Activated naive CD4-positive, alpha-beta T cell treated with anti-CD3 and anti-CD28 coated beads for 36 hours (primary cell): ENCODE measurements around the gene CGN. TPM values are rescaled to one million over a fixed set of nuclear protein-coding genes. Genes with fewer than 3 reads are reported as not detected.

Experiments
- CTCF ChIA-PET: fragments of 350-600 bp; sonication (Branson Sonifier 250); formaldehyde crosslinking; loops from one replicate; lab custom pipeline; 2021; ENCODE audit warnings: antibody characterized with exemption; lab: Charles Lee
- DNase-seq: peaks from one replicate; pipeline ENCODE4 v3.0.0-alpha.2; 2020
- H3K27ac Mint-ChIP-seq: one replicate; pipeline ENCODE4 v1.8.0; 2021; ENCODE audit warnings: mild to moderate bottlenecking, mixed read lengths
- H3K27me3 Mint-ChIP-seq: one replicate; pipeline ENCODE4 v1.8.0; 2021; ENCODE audit warnings: low read depth, mixed read lengths
- H3K36me3 Mint-ChIP-seq: one replicate; pipeline ENCODE4 v1.8.0; 2021; ENCODE audit warnings: low read depth, mixed read lengths
- H3K4me1 Mint-ChIP-seq: one replicate; pipeline ENCODE4 v1.8.0; 2021; ENCODE audit warnings: low read depth, mixed read lengths
- H3K4me3 Mint-ChIP-seq: one replicate; pipeline ENCODE4 v1.8.0; 2021; ENCODE audit warnings: mild to moderate bottlenecking, moderate library complexity, mixed read lengths
- H3K9me3 Mint-ChIP-seq: one replicate; pipeline ENCODE4 v1.8.0; 2021; ENCODE audit warnings: mixed read lengths
- intact Hi-C: fragments of 100-400 bp; cut with micrococcal nuclease; formaldehyde crosslinking; loops from one replicate; pipeline ENCODE4 v1.15.1; 2023
- total RNA-seq, 2 experiments: library from RNA; stranded (reverse); gene quantifications; one replicate each; pipeline ENCODE4 v1.2.3, GENCODE V29; 2021

Gene CGN
- total RNA-seq, 2 experiments from 2014 or later, result 0.62 to 1.5 TPM

- no peak for DNase-seq
- no peaks in the 10 kb centered on the region for H3K36me3 Mint-ChIP-seq
- peak overlapping the region; percentile 84 for H3K4me3 Mint-ChIP-seq
- intact Hi-C loops, result loop anchor here (2.0 to 5.0 kb wide), 4 partner anchors 30 to 181 kb away; partner anchors contain the start of genes CGN and RIIAD1
- no peak overlapping the region for H3K27ac Mint-ChIP-seq
- peaks cover 3% of the 10 kb centered on the region for H3K27me3 Mint-ChIP-seq
- CTCF ChIA-PET, result interaction anchor here (0.6 to 1.9 kb wide), 4 partner anchors 9 to 295 kb away, joined by 3 to 6 read pairs (median 4); no protein-coding TSS in a partner anchor
- peaks cover 14% of the 10 kb centered on the region for H3K4me1 Mint-ChIP-seq
- no peaks in the 10 kb centered on the region for H3K9me3 Mint-ChIP-seq
Observed at GRCh38 chr1:151540982-151541377, 29.8 kb downstream of the CGN start.

DNA sequence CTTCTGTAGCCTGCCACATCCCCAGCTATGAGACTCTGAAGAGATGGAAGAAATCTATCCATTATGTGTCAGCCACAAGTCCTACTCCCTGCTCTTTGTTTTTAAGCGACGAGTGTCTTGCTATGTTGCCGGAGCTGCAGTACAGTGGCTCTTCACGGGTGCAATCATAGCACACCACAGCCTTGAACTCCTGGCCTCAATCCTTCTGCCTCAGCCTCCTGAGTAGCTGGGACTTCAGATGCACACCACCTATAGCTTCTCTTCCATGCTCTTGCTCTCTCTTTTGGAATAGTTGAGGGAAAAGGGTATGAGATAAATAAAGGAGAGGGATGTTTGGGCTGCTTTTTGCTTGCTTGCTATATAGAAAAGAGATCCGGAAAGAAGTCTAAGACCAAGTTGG, 30.6 kb downstream of the CGN start:
- intact Hi-C loops, result loop anchor here (2.0 to 5.0 kb wide), 4 partner anchors 31 to 181 kb away; partner anchors contain the start of genes CGN and RIIAD1
- no peaks in the 10 kb centered on the region for H3K36me3 Mint-ChIP-seq
- CTCF ChIA-PET, result interaction anchor here (0.6 to 1.9 kb wide), 5 partner anchors 10 to 295 kb away, joined by 3 to 6 read pairs (median 3); no protein-coding TSS in a partner anchor

GRCh38 chr1:151542710-151543129, 31.5 kb downstream of the CGN start:
- no peak overlapping the region for H3K4me3 Mint-ChIP-seq
- peaks cover 3% of the 10 kb centered on the region for H3K27me3 Mint-ChIP-seq
- H3K36me3 Mint-ChIP-seq, result no peaks in the 10 kb centered on the region
- no peak for DNase-seq
- H3K27ac Mint-ChIP-seq, result no peak overlapping the region
- intact Hi-C loops, result loop anchor here (5.0 kb wide), 2 partner anchors 100 to 180 kb away; partner anchors contain the start of gene RIIAD1
- CTCF ChIA-PET, result no interaction called here
- peaks cover 20% of the 10 kb centered on the region for H3K4me1 Mint-ChIP-seq
- H3K9me3 Mint-ChIP-seq, result no peaks in the 10 kb centered on the region

More for the DNA sequence above, 30.6 kb downstream of the CGN start:
- peaks cover 3% of the 10 kb centered on the region for H3K27me3 Mint-ChIP-seq
- H3K4me3 Mint-ChIP-seq, result no peak overlapping the region
- no peak for DNase-seq
- H3K9me3 Mint-ChIP-seq, result no peaks in the 10 kb centered on the region
- H3K27ac Mint-ChIP-seq, result no peak overlapping the region
- peaks cover 14% of the 10 kb centered on the region for H3K4me1 Mint-ChIP-seq

GRCh38 chr1:151545542-151545941, 34.4 kb downstream of the CGN start:
- no peak overlapping the region for H3K4me3 Mint-ChIP-seq
- H3K27ac Mint-ChIP-seq, result no peak overlapping the region
- peaks cover 15% of the 10 kb centered on the region for H3K4me1 Mint-ChIP-seq
- intact Hi-C loops, result no loop called here
- H3K9me3 Mint-ChIP-seq, result no peaks in the 10 kb centered on the region
- H3K36me3 Mint-ChIP-seq, result no peaks in the 10 kb centered on the region
- CTCF ChIA-PET, result no interaction called here
- peaks cover 3% of the 10 kb centered on the region for H3K27me3 Mint-ChIP-seq
- no peak for DNase-seq

- intact Hi-C loops, result no loop called here
Observed at GRCh38 chr1:151546011-151546925, 35.1 kb downstream of the CGN start.

DNA sequence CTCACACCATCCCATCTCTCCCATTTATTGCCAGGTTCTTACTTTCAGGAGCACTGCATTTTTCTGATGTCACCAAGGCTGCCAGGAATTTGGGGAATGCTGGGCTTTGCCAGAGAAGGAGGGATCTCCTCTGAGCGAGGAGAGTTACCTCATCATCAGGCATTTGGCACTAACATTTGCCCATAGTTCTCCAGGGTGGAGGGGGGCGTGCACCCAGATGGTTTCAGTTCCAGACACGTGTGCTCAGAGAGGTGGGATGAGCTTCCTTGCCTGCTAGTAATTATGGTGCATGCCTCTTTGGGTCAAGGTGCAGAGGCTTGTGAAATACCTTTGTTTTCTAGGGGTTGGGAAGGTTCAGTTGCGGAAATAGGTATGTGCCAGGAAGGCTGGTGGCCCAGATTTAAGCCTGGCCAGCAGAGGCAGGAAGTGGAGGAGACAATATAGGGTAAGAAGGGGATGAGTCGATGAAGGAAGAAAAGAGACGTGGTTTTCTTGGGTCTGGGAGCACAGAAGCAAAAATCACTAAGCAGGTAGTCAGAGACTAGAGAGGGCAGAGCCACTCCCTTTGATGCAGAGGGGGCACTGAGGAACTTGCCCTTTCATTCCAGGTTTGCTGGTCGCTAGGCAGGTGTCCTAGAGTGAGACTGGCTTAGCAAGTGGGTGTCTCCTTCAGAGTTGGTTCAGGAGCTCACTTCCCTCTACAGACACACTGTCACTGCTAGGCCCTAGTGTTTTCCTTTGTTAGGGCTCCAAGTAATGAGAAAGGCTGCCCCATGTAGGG, 36.1 kb downstream of the CGN start:
- no peaks in the 10 kb centered on the region for H3K36me3 Mint-ChIP-seq
- peaks cover 6% of the 10 kb centered on the region for H3K4me1 Mint-ChIP-seq
- CTCF ChIA-PET, result no interaction called here
- no peaks in the 10 kb centered on the region for H3K27me3 Mint-ChIP-seq
- no peak overlapping the region for H3K27ac Mint-ChIP-seq
- no peak for DNase-seq
- no peaks in the 10 kb centered on the region for H3K9me3 Mint-ChIP-seq
- H3K4me3 Mint-ChIP-seq, result no peak overlapping the region
- intact Hi-C loops, result no loop called here

More at GRCh38 chr1:151546011-151546925, 35.1 kb downstream of the CGN start:
- CTCF ChIA-PET, result no interaction called here
- no peak overlapping the region for H3K4me3 Mint-ChIP-seq
- H3K4me1 Mint-ChIP-seq, result peaks cover 9% of the 10 kb centered on the region
- no peak overlapping the region for H3K27ac Mint-ChIP-seq
- H3K36me3 Mint-ChIP-seq, result no peaks in the 10 kb centered on the region
- no peaks in the 10 kb centered on the region for H3K9me3 Mint-ChIP-seq
- H3K27me3 Mint-ChIP-seq, result peaks cover 3% of the 10 kb centered on the region
- DNase-seq, result no peak

DNA sequence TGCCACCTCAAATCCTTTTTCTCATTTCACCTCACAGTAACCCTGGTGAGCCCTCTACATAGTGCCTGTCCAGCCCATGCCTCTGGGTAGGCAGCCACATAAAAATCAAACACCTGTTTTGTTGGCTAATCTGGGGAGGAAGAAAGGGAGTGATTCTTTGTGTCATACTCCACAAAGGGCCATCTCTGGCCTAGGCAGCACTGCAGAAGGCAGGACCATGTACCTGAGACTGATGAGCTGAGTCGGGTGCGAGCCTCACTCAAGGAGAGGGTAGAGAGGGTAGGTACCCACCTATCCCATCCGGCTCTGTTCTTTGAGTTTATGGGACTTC, 36.7 kb downstream of the CGN start:
- CTCF ChIA-PET, result no interaction called here
- H3K4me3 Mint-ChIP-seq, result no peak overlapping the region
- intact Hi-C loops, result no loop called here
- DNase-seq, result no peak
- no peaks in the 10 kb centered on the region for H3K27me3 Mint-ChIP-seq
- peaks cover 6% of the 10 kb centered on the region for H3K4me1 Mint-ChIP-seq
- no peaks in the 10 kb centered on the region for H3K36me3 Mint-ChIP-seq
- H3K9me3 Mint-ChIP-seq, result no peaks in the 10 kb centered on the region
- no peak overlapping the region for H3K27ac Mint-ChIP-seq

GRCh38 chr1:151549199-151549598, 38.0 kb downstream of the CGN start:
- no peak overlapping the region for H3K27ac Mint-ChIP-seq
- H3K4me3 Mint-ChIP-seq, result no peak overlapping the region
- intact Hi-C loops, result no loop called here
- H3K4me1 Mint-ChIP-seq, result peaks cover 6% of the 10 kb centered on the region
- CTCF ChIA-PET, result no interaction called here
- H3K36me3 Mint-ChIP-seq, result no peaks in the 10 kb centered on the region
- H3K27me3 Mint-ChIP-seq, result no peaks in the 10 kb centered on the region
- H3K9me3 Mint-ChIP-seq, result no peaks in the 10 kb centered on the region
- no peak for DNase-seq

GRCh38 chr1:151553659-151554058, 42.5 kb downstream of the CGN start:
- Mint-ChIP-seq H3K9me3 (no peaks in the 10 kb centered on the region), H3K4me3 (no peak overlapping the region), H3K27ac (no peak overlapping the region), H3K4me1 (no peaks in the 10 kb centered on the region), H3K36me3 (no peaks in the 10 kb centered on the region), H3K27me3 (no peaks in the 10 kb centered on the region)
- intact Hi-C loops, result no loop called here
- CTCF ChIA-PET, result no interaction called here
- DNase-seq, result no peak

GRCh38 chr1:151556052-151556451, 44.9 kb downstream of the CGN start:
- CTCF ChIA-PET, result interaction anchor here (0.6 to 1.0 kb wide), 2 partner anchors 22 to 232 kb away, joined by 3 to 5 read pairs; no protein-coding TSS in a partner anchor
- H3K27ac Mint-ChIP-seq, result no peak overlapping the region

GRCh38 chr1:151562661-151563060, 51.5 kb downstream of the CGN start:
- Mint-ChIP-seq H3K4me1 (no peaks in the 10 kb centered on the region), H3K9me3 (no peaks in the 10 kb centered on the region), H3K27ac (no peak overlapping the region), H3K27me3 (no peaks in the 10 kb centered on the region), H3K36me3 (no peaks in the 10 kb centered on the region), H3K4me3 (no peak overlapping the region)
- intact Hi-C loops, result no loop called here
- CTCF ChIA-PET, result interaction anchor here (0.6 to 1.5 kb wide), 3 partner anchors 29 to 528 kb away, joined by 3 to 5 read pairs (median 3); no protein-coding TSS in a partner anchor
- no peak for DNase-seq

More at GRCh38 chr1:151556052-151556451, 44.9 kb downstream of the CGN start:
- Mint-ChIP-seq H3K4me3 (no peak overlapping the region), H3K4me1 (no peaks in the 10 kb centered on the region), H3K36me3 (no peaks in the 10 kb centered on the region), H3K27me3 (no peaks in the 10 kb centered on the region), H3K9me3 (no peaks in the 10 kb centered on the region)
- DNase-seq, result no peak
- intact Hi-C loops, result no loop called here

DNA sequence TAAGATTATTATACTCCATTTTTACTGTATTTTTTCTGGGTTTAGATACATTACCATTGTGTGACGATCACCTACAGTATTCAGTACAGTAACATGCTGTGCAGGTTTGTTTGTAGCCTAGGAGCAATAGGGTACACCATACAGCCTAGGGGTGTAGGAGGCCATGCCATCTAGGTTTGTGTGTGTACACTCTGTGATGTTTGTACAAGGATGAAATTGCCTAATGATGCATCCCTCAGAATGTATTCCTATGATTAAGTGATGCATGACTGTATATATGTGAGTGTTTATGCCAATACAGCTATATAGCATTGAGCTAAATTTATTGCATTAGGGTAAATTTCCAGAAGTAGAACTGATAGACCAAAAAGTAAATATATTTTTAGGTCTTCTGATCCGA, 52.2 kb downstream of the CGN start:
- Mint-ChIP-seq H3K27ac (no peak overlapping the region), H3K27me3 (no peaks in the 10 kb centered on the region), H3K4me3 (no peak overlapping the region), H3K4me1 (no peaks in the 10 kb centered on the region), H3K9me3 (no peaks in the 10 kb centered on the region), H3K36me3 (no peaks in the 10 kb centered on the region)
- CTCF ChIA-PET, result interaction anchor here (1.5 kb wide), 1 partner anchor 273 kb away, joined by 5 read pairs; no protein-coding TSS in a partner anchor
- intact Hi-C loops, result no loop called here
- DNase-seq, result no peak
